ENCODE results near the gene ARHGAP18. TPM values are rescaled to one million over a fixed set of nuclear protein-coding genes. Genes with fewer than 3 reads are reported as not detected.
A peak's percentile ranks its signal among the peaks of the same experiment; 100 is the strongest.

Gene ARHGAP18
- polyA plus RNA-seq, 1 donor from 2014 or later: 3.5 TPM

DNA sequence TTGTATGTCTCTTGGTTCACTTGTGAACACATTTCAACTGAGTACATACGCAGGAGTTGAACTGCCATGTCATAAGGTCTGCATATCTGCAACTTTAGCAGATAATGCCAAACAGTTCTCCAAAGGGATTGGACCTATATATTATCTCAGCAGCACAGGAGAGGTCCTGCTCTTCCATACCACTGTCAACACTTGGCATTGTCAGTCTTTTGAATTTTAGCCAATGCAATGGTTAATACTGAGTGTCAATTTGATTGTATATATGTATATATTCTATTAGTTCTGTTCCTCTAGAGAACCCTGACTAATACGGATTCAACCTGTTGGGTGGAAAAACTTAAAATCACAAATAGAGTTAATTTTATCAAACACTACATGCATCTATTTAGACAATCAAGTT is 26.1 kb upstream of the ARHGAP18 start:
- Mint-ChIP-seq H3K4me1 (peaks cover 0 to 3% (median 0%) of the 10 kb centered on the region in 3 donors), H3K27ac (no peak overlapping the region), H3K4me3 (no peak overlapping the region), H3K36me3 (peaks cover 2% of the 10 kb centered on the region), H3K27me3 (no peaks in the 10 kb centered on the region), H3K9me3 (no peaks in the 10 kb centered on the region)

- Mint-ChIP-seq H3K9me3 (no peaks in the 10 kb centered on the region), H3K27me3 (no peaks in the 10 kb centered on the region), H3K36me3 (peaks cover 2% of the 10 kb centered on the region), H3K4me1 (peaks cover 0 to 4% (median 2%) of the 10 kb centered on the region in 3 donors), H3K4me3 (no peak overlapping the region), H3K27ac (no peak overlapping the region)
Measured at GRCh38 chr6:129733290-129733689, 23.3 kb upstream of the ARHGAP18 start.

DNA sequence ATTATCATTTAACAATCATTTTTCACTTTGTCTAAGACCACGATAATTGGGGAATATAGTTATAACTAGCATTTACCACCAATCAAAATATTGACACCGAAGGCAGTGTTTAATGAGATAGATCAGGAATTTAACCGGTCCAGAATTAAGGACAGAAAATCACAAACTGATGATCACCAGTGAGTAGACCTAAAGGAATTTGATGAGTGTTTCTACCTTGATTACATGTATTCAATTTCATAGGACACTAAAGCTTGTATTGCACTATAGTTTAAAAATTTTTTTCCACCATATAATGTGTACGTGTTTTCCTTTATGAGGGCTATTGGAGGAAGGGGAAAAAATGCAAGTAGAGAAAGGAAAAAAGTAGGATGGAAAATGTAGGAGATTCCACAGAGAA is 22.6 kb upstream of the ARHGAP18 start:
- peaks cover 0 to 4% (median 2%) of the 10 kb centered on the region in 3 donors for H3K4me1 Mint-ChIP-seq
- H3K4me3 Mint-ChIP-seq: no peak overlapping the region
- peaks cover 2% of the 10 kb centered on the region for H3K36me3 Mint-ChIP-seq
- H3K27ac Mint-ChIP-seq: no peak overlapping the region
- H3K9me3 Mint-ChIP-seq: no peaks in the 10 kb centered on the region
- H3K27me3 Mint-ChIP-seq: no peaks in the 10 kb centered on the region

DNA sequence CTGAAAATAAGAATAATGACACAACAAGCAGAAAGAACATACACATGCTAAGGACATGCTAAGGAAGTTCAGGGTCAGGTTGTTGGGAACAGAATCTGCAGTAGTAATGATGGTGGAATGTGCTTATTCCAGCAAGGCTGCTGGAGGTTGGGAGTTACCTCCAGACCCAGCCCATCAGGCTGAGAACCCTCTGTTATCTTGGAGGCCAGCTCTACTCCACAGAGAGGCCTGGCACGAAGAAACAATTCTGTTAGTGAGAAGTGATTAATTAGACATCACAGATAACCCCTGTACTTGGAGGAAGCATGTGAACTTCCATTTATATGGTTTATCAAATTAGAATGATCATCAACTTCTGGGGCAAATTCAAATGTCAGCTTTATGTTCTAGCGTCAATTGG is 22.1 kb upstream of the ARHGAP18 start:
- H3K27ac Mint-ChIP-seq: no peak overlapping the region
- no peaks in the 10 kb centered on the region for H3K9me3 Mint-ChIP-seq
- H3K27me3 Mint-ChIP-seq: no peaks in the 10 kb centered on the region
- H3K4me3 Mint-ChIP-seq: no peak overlapping the region
- H3K4me1 Mint-ChIP-seq: peaks cover 0 to 4% (median 2%) of the 10 kb centered on the region in 3 donors
- peaks cover 2% of the 10 kb centered on the region for H3K36me3 Mint-ChIP-seq

GRCh38 chr6:129731428-129731827 is 21.5 kb upstream of the ARHGAP18 start:
- Mint-ChIP-seq H3K4me3 (no peak overlapping the region), H3K9me3 (no peaks in the 10 kb centered on the region), H3K36me3 (peaks cover 2% of the 10 kb centered on the region), H3K27me3 (no peaks in the 10 kb centered on the region), H3K27ac (no peak overlapping the region), H3K4me1 (peaks cover 0 to 4% (median 2%) of the 10 kb centered on the region in 3 donors)

DNA sequence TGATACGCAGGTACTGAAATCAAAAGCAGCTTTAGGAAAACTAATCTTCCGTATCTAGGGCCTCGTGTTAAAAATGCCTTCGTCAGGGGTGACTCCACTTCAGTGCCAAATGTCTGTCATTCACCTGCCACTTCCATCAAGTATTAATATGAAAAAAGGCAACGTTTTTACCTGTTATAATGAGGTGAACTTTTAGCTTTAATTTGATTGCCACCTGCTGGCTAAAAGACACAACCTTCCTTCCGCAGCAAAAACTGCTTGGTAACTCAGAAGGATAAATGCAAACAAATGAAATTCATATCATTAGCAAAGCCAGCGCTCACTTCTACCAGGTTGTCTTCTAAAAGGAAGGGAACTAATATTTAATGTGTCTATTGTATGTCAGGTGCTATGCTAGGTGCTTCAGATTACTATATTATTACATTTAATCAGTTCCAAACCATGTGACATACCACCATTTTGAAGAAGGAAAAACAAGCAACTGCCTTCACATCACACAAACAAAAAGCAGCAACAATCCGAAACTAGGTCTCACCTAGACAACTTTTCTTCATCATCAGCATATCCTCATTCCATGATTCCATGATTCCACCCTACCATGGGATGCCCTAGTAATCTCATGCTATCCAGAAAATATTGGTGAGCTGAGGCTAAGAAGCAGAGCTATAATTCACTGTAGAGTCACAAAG is 20.6 kb upstream of the ARHGAP18 start:
- Mint-ChIP-seq H3K4me1 (peaks cover 0 to 4% (median 2%) of the 10 kb centered on the region in 3 donors), H3K9me3 (no peaks in the 10 kb centered on the region), H3K27ac (peak overlapping the region in 2 of 3 donors; percentile 1 to 4), H3K4me3 (no peak overlapping the region), H3K36me3 (peaks cover 2% of the 10 kb centered on the region), H3K27me3 (no peaks in the 10 kb centered on the region)

GRCh38 chr6:129726650-129727049 is 16.7 kb upstream of the ARHGAP18 start:
- peaks cover 0 to 2% (median 2%) of the 10 kb centered on the region in 3 donors for H3K4me1 Mint-ChIP-seq
- no peaks in the 10 kb centered on the region for H3K9me3 Mint-ChIP-seq
- no peaks in the 10 kb centered on the region for H3K36me3 Mint-ChIP-seq
- no peak overlapping the region for H3K27ac Mint-ChIP-seq
- H3K4me3 Mint-ChIP-seq: no peak overlapping the region
- H3K27me3 Mint-ChIP-seq: no peaks in the 10 kb centered on the region

GRCh38 chr6:129725341-129725740 is 15.4 kb upstream of the ARHGAP18 start:
- no peak overlapping the region for H3K4me3 Mint-ChIP-seq
- H3K36me3 Mint-ChIP-seq: no peaks in the 10 kb centered on the region
- peaks cover 0 to under 1% (median 0%) of the 10 kb centered on the region in 3 donors for H3K4me1 Mint-ChIP-seq
- H3K27me3 Mint-ChIP-seq: no peaks in the 10 kb centered on the region
- no peaks in the 10 kb centered on the region for H3K9me3 Mint-ChIP-seq
- H3K27ac Mint-ChIP-seq: no peak overlapping the region

- H3K4me3 Mint-ChIP-seq: no peak overlapping the region
Measured at GRCh38 chr6:129719692-129720091, 9.7 kb upstream of the ARHGAP18 start.

DNA sequence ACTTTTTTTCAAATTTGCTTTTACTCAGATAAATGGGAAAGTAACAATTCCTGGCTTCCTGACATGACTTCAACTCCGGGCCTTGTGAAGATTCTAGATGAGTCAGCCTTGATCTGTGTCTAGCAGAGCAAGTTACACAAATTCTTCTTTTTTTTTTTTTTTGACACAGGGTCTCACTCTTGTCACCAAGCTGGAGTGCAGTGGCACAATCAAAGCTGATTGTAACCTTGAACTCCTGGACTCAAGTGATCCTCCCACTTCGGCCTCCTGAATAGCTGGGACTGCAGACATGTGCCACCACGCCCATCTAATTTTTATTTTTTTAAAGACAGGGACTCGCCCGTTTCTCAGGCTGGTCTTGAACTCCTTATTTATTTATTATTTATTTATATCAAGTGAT is 7.3 kb upstream of the ARHGAP18 start:
- H3K27me3 Mint-ChIP-seq: no peaks in the 10 kb centered on the region
- peaks cover 8 to 14% (median 10%) of the 10 kb centered on the region in 3 donors for H3K4me1 Mint-ChIP-seq
- no peak overlapping the region for H3K4me3 Mint-ChIP-seq
- no peaks in the 10 kb centered on the region for H3K9me3 Mint-ChIP-seq
- no peak overlapping the region for H3K27ac Mint-ChIP-seq
- peaks cover 2% of the 10 kb centered on the region for H3K36me3 Mint-ChIP-seq

More at GRCh38 chr6:129719692-129720091, 9.7 kb upstream of the ARHGAP18 start:
- Mint-ChIP-seq H3K4me1 (no peaks in the 10 kb centered on the region), H3K27me3 (no peaks in the 10 kb centered on the region), H3K27ac (no peak overlapping the region), H3K36me3 (peaks cover 2% of the 10 kb centered on the region), H3K9me3 (no peaks in the 10 kb centered on the region)

DNA sequence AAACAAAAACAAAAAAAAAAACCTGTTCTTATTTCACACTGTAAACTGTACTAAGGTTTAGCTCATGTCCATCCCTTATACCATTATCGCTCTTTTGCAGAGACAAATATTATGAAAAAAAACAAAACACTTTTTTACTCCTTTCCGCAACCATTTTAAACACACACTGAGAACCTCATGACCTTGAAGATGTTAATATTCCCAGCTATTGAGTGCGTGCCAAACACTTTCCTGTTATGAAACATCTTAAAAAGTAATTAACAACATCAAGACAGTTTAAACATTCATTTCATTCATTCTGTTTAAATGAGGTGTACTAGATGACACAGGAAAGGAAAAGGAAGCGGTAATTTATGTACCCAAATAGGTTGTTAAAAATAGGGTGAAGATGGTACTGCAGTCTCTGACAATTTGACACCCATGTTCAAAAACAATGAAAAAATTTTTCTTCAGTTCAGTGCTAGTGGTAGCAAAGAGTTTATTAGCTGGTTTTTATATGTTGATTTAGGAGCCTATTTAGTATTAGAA is 3.9 kb upstream of the ARHGAP18 start:
- H3K27ac Mint-ChIP-seq: no peak overlapping the region
- H3K4me3 Mint-ChIP-seq: peak overlapping the region in 1 of 4 donors; percentile 33

DNA sequence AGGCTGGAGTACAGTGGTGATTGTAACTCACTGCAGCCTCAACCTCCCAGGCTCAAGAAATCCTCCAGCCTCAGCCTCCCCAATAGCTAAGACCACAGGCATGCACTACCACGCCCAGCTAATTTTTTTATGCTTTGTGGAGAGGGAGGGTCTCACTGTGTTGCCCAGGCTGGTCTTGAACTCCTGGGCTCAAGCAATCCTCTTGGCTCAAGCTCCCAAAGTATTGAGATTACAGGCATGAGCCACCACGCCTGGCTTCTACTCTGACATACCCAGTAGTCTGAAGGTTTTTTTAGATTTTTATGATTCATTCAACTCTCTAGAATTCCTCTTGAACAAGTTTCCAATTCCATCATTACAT is 1.3 kb upstream of the ARHGAP18 start:
- Mint-ChIP-seq H3K9me3 (no peaks in the 10 kb centered on the region), H3K27me3 (no peaks in the 10 kb centered on the region), H3K4me3 (peak overlapping the region in 3 of 4 donors; percentile 59 to 96 (median 88)), H3K27ac (no peak overlapping the region), H3K36me3 (peaks cover 2% of the 10 kb centered on the region), H3K4me1 (peaks cover 21 to 37% (median 33%) of the 10 kb centered on the region in 3 donors)

More for the DNA sequence above, 3.9 kb upstream of the ARHGAP18 start:
- Mint-ChIP-seq H3K9me3 (no peaks in the 10 kb centered on the region), H3K4me1 (peaks cover 17 to 30% (median 24%) of the 10 kb centered on the region in 3 donors), H3K36me3 (peaks cover 2% of the 10 kb centered on the region), H3K27me3 (no peaks in the 10 kb centered on the region)

- Mint-ChIP-seq H3K36me3 (peaks cover under 1% of the 10 kb centered on the region), H3K27ac (peak overlapping the region in 2 of 3 donors; percentile 62 to 73), H3K4me1 (peaks cover 21 to 38% (median 33%) of the 10 kb centered on the region in 3 donors), H3K9me3 (no peaks in the 10 kb centered on the region), H3K4me3 (peak overlapping the region; percentile 95 to 99 (median 96)), H3K27me3 (no peaks in the 10 kb centered on the region)
Measured at GRCh38 chr6:129710450-129711270, 683 bp upstream of the ARHGAP18 start.

DNA sequence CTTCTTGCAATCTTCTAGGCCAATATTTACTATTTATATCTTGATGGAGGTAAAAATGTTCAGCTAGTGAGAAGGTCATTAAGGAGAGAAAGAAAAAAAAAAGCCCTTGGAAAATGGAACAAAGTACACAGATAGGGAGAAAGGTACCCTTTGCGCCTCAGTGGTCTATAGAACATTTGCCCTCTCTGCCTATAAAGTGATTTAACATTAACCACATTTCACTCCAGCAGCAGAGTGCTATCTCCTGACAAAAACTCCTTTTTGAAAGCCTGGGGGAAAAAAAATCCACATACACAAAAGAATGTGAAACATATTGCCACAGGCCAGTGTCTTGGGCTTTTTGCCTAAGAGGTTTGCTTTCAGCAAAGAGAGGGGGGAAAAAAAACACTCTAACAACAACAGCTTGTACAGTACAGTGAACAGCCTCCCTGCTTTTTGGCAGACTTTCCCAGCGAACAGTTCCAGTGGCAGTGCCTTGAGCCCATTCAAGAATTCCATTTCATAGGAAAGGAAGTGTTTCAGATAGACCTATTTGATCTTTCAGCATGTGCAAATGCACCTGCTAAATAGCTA is 695 bp downstream of the ARHGAP18 start:
- H3K36me3 Mint-ChIP-seq: peaks cover 2% of the 10 kb centered on the region
- H3K27me3 Mint-ChIP-seq: no peaks in the 10 kb centered on the region
- H3K27ac Mint-ChIP-seq: peak overlapping the region in 1 of 3 donors; percentile 10
- peaks cover 21 to 40% (median 32%) of the 10 kb centered on the region in 3 donors for H3K4me1 Mint-ChIP-seq
- H3K4me3 Mint-ChIP-seq: peak overlapping the region; percentile 95 to 99 (median 96)
- no peaks in the 10 kb centered on the region for H3K9me3 Mint-ChIP-seq

All from IgD-negative memory B cell (primary cell).